Renal cortex interstitium (tissue), 11 donors: ENCODE results near the gene WIPF3. TPM values are rescaled to one million over a fixed set of nuclear protein-coding genes. Genes with fewer than 3 reads are reported as not detected.

Experiments
- DNase-seq, 11 donors: peaks; one replicate each; pipeline ENCODE4 v3.0.0-alpha.2; 2013; ENCODE audit warnings: low read depth in 9 of 11, low spot score in 4 of 11; ENCODE audit errors: extremely low read depth in 1 of 11
- polyA plus RNA-seq, 3 donors: library from polyadenylated mRNA; unstranded; fragments of 120-200 nt; gene quantifications; one replicate each; pipeline ENCODE4 v1.2.1, GENCODE V29; 2013; ENCODE audit not compliant: insufficient read length in 3 of 3

The WIPF3 gene
- polyA plus RNA-seq, 3 donors = 5.4 to 5.8 (median 5.6) TPM

GRCh38 chr7:29805886-29806207 lies 461 bp upstream of the WIPF3 start:
- no peak for DNase-seq

GRCh38 chr7:29806995-29807841 lies 910 bp downstream of the WIPF3 start:
- no peak for DNase-seq

DNA sequence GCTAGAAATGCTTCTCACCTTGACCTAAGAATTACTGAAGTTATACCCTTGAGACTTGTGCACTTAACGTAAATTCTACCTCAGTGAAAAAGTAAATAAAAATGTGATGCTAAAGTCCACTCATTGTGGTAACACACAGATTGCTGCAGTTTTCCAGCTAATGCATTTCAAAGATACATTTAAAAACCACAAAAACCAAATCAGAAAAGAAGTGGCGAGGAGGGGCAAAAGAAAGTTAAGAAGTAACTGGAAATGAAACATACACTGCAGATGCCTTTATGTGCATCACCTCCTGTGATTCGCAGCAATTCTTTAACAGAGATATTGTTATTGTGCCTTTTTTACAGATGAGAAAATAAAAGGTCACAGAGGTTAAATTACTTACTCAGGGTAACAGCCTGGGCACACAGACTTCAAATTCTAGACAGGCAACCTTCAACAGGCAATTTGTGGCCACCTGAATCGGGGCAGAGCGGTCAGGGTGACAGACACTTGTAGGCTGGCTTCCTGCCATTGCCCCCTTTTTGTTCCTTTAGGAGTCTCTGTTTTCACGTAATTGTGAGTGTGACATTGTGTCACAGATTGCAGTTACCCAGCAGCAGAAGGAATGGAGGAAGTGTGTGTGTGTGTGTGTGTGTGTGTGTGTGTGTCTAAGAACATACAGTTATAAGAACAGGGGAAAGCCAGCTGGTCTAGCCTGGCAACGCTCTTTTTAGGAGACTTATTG lies 1.9 kb downstream of the WIPF3 start:
- DNase-seq = no peak

DNA sequence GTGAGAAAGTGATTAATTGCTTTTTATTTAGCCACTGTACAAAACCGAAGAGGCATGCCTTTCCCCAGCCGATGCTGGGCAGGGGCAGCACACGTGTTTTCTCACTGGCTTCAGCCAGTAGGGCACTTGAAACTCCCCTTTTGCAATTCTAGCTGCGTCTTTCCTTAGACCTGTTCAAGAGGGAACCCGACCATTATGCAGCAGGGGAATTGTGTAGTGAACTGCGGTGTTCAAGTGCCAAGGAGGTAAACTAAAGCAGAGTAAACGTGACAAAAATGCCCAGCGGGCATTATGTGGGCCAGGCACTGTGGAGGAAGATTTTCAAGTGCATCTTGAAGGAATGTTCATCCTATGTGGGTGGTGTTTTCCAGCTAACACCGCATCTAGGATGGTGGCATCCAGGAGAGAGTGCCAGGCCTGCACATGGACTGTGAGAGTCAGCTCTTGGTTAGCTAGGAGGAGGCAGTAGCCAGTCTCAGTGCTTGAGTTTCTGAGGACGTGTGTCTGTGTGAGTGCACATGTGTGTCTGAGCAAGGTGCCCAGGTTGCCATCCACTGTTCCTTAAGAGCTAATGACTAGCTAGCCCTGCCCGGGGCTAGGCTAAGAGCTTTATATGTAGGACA lies 3.3 kb downstream of the WIPF3 start:
- no peak for DNase-seq

DNA sequence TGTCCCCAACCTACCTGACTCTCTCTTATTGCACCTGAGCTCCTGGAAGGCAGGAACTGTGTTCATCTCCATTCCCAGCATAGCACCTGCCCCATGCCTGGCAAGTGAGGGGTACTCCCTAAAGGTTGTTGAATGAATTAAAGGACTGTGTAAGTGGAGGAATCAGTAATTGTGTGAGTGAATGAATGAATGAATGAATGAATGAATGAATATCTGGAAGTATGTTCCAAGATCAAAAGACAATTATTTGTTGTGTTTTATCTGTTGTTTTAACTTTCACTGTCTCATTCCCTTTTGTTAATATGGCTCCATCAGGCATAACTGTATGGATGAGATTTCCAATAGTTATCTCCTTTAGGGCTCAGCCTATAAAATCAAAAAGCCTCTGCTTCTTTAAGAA lies 4.0 kb downstream of the WIPF3 start:
- DNase-seq = no peak

- no peak for DNase-seq
Measured at GRCh38 chr7:29810813-29811482, 4.6 kb downstream of the WIPF3 start.

DNA sequence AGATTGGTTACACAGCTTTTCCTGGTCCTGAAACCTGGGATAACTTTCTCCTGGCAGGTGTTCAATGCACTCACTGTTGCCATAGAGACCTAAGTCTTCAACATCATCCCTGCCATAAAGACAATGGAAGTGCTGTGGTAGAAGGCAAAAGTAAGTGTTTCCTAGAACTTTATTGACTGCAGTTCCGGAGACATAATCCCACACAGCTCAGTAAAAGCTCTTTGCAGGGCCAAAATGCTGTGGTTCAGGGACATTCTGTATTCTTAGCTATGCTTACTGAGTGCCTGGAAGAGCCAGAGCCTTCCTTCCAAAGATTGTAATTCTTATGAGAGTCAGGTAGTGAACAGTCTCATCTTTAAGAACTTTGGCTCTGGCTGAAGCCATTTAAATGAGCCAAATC lies 5.3 kb downstream of the WIPF3 start:
- DNase-seq = no peak

- no peak for DNase-seq
Measured at GRCh38 chr7:29812185-29812876, 6.0 kb downstream of the WIPF3 start.

DNA sequence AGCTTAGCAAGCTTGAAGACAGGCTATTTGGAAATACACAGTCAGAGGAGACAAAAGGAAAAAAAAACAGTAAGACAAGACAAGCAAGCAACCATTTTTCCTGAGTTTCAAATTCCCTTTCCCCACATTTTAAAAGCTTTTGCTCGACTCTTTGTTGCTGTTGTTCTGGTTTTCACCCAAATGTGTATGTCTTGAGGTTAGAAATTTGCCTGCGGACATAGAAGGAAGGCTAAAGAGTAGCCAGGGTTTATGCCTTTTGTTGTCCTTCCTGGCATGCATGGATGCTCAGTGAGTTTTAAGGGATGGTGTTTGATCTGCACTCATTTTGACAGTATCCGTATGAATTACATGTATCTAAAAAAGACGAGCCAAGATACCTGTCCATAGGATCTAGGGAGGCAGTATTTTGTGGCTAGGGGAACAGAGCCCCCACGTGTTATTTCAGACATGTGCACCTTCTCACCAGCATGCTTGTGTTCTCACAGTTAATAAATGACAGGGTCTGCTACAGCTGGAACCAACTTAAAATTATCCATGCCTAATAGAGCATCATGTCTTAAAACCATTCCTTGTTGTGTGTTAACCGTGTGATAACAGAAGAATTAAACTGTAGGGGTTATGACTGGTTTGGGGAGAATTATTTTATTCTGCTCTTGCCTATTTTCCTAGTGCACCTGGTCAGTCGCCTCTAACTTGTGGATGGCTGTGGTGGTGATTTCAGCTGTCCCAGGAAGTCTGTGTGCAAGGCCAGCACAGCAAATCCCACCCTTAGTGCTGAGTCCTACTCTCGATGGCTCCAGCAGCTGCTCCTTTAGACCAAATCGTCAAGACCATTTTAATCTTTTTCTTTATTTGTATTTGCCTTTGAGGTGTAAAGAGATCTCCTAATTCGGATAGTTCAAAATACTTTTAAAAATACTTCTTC lies 9.1 kb downstream of the WIPF3 start:
- no peak for DNase-seq

DNA sequence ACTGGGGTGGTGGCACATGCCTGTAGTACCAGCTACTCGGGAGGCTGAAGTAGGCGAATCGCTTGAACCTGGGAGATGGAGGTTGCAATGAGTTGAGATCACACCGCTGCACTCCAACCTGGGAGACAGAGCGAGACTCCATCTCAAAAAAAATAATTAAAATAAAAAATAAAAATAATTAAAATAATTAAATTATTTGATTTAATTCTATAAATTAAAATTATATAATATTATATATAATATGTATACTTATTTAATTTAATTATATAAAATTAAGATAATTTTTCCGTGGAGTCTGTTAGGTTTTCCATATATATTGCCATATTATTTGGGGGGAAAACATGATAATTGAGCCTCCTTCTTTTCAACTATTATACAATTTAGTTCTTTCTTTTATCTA lies 12.0 kb downstream of the WIPF3 start:
- no peak for DNase-seq

DNA sequence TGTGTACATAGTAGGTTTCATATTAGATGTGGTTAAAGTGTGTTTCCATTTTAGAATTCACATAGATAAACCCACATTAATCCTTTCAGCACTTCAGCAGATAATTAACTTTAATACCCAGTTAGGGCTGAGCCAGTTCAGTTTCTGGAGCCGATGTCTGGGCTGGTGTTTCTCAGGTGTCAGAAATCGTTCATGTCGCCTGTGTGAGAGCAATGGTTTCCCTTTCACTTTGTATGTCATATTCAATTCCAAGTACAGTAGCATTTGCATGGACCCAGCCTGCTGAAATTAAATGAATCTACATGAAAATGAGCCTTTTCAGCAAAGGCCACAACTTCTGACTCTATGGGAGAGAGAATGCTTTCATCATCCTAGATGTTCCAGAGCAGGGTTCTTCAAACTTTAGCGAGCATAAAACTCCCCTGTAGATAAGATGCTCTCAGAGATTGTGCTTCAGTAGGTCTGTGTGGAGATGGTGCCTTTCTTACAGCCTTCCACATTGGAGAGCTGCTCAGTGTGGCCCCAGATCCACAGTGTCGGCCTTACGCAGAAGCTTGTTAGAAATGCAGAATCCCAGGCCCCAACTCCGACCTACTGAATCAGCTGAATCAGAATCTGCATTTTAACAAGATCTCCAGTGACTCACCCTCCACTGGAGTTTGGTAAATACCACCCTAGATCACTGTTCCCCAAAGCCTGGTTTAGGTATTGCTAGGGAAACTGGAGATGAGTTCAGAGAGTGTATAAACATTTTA lies 19.6 kb downstream of the WIPF3 start:
- no peak for DNase-seq

DNA sequence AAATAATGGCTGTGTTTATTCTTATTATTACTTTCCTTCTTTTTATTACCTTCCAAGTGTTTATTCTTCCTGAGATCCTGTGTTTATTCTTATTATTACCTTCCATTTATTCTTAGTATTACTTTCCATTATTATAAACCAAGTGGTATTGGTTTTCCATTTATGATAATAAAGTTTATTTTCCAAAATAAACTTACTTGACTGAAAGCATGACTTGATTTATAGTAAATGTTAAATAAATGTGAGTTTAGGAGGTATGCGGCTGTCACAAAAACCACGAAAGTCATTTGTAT lies 20.2 kb downstream of the WIPF3 start:
- no peak for DNase-seq

- DNase-seq = no peak
Measured at GRCh38 chr7:29826904-29827303, 20.6 kb downstream of the WIPF3 start.

GRCh38 chr7:29831705-29832104 lies 25.4 kb downstream of the WIPF3 start:
- DNase-seq = no peak

DNA sequence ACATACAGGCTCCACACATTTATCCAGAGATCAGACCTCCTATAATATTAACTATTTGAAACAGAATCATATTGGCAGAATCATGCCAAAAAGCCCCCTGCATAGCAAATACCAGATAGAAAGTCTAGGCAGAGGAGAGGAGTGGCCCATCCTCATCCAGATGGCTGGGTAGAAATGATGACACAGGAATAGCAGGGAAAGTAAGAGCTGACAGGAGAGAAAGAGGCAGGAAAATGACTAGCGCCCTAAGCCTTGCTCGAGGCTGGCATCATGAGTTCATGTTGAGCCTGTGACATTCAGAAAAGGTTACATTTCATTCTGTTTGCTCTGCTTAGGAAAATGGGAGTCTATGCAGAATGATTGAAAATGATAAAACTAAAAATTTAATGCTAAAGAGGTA lies 27.6 kb downstream of the WIPF3 start:
- DNase-seq = no peak

GRCh38 chr7:29835718-29836117 lies 29.4 kb downstream of the WIPF3 start:
- no peak for DNase-seq

- no peak for DNase-seq
Measured at GRCh38 chr7:29839302-29839701, 33.0 kb downstream of the WIPF3 start.

DNA sequence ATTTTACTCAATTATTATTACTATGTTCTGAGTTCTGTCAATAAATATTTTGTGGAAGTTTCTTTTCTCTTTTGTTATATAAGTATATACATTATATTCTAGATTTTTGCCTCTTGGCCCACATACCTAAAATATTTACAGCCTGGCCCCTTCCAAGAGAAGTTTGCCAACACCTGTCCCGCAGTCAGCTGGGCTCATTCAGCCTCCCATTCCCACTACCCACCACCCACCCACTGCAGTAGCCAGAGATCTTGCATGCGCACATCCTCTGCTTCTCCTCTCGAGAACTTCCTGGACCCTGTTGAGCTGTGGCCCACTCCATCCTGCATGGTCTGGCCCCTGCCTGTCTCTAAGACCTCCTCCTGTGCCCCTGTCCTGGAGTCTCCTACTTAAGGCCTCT lies 33.6 kb downstream of the WIPF3 start:
- DNase-seq = no peak
